Esophagus squamous epithelium (tissue), 5 donors: ENCODE results near the gene TMEM89. TPM values are rescaled to one million over a fixed set of nuclear protein-coding genes. Genes with fewer than 3 reads are reported as not detected.

Source experiments
- DNase-seq: peaks from one replicate; lab custom pipeline; 2025; lab: John Stamatoyannopoulos, UW
- H3K27ac ChIP-seq, 4 donors: fragments of 200-600 bp; sonication (generic); one replicate each; pipeline ENCODE4 v1.5.1; 2016 to 2019; ENCODE audit warnings: mild to moderate bottlenecking in 1 of 4
- H3K27me3 ChIP-seq, 4 donors: fragments of 200-600 bp; sonication (generic); 1 replicate in 3 of 4; 2 replicates in 1 of 4; pipeline versions ENCODE4 v1.5.1 to v1.6.0; 2017 to 2021; ENCODE audit warnings: antibody characterized with exemption in 1 of 4
- H3K36me3 ChIP-seq, 3 donors: fragments of 200-600 bp; sonication (generic); one replicate each; pipeline ENCODE4 v1.5.1; 2016 to 2019
- H3K4me1 ChIP-seq, 3 donors: fragments of 200-600 bp; sonication (generic); one replicate each; pipeline ENCODE4 v1.5.1; 2017 to 2019
- H3K4me3 ChIP-seq, 4 donors: fragments of 200-600 bp; sonication (generic); 1 replicate in 3 of 4; 2 replicates in 1 of 4; pipeline ENCODE4 v1.5.1; 2016 to 2019; ENCODE audit warnings: mild to moderate bottlenecking in 2 of 4, moderate library complexity in 1 of 4
- H3K9me3 ChIP-seq, 3 donors: fragments of 200-600 bp; sonication (generic); one replicate each; pipeline ENCODE4 v1.5.1; 2016 to 2019
- POLR2A ChIP-seq, 4 donors: fragments of 450-650 bp; IDR thresholded peaks; one replicate each; pipeline ENCODE4 v1.6.1; 2017; ENCODE audit warnings: antibody characterized with exemption in 4 of 4, mild to moderate bottlenecking in 4 of 4, moderate library complexity in 3 of 4
- WGBS, 2 donors: methylation state at CpG; one replicate each; pipeline ENCODE4 v1.1.5; 2018; 5-methylcytosine and 5-hydroxymethylcytosine counted together
- intact Hi-C: fragments of 100-400 bp; cut with DNase I; formaldehyde crosslinking; loops from one replicate; pipeline ENCODE4 v1.15.0; 2022
- total RNA-seq, 4 donors: library from RNA; depleted of rRNA; stranded (reverse); fragments of >200 nt; gene quantifications; one replicate each; pipeline ENCODE4 v1.1.0, GENCODE V29; 2016
- TF ChIP-seq, protein P1 (sequence below), 6 experiments: fragments of 450-650 bp in 4 of 6; fragments of 200-600 bp in 2 of 6; sonication (generic) in 2 of 6; IDR thresholded peaks; one replicate each; pipeline ENCODE4 v1.5.1; 2016 to 2019; ENCODE audit warnings: antibody characterized with exemption in 6 of 6, mild to moderate bottlenecking in 4 of 6, moderate library complexity in 4 of 6
- donor health status: DM: yes; HTN: yes; CAD: no.

TMEM89 gene, protein sequence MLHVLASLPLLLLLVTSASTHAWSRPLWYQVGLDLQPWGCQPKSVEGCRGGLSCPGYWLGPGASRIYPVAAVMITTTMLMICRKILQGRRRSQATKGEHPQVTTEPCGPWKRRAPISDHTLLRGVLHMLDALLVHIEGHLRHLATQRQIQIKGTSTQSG
- total RNA-seq, result not detected

DNA sequence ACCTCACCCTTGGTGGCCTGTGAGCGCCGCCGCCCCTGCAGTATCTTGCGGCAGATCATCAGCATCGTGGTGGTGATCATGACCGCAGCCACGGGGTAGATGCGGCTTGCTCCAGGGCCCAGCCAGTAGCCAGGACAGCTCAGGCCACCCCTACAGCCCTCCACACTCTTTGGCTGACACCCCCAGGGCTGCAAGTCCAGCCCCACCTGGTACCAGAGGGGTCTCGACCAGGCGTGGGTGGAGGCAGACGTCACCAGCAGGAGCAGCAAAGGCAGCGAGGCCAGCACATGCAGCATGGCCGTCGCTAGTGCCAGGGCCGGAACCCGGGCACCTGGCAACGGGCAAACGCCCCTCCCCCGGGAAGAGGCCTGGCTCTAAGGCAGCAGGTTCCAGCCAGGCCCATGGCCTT lies at the start of gene TMEM89:
TMEM89 (minus strand) TSS at position 309 of the 409 bp plus-strand sequence; CDS start at position 296, 13 bp downstream.
- Histone ChIP-seq H3K36me3 (peaks cover 0 to 15% (median 3%) of the 10 kb centered on the region in 3 donors), H3K4me3 (no peak within 1 kb of the TSS), H3K9me3 (peaks cover 0 to 22% (median 13%) of the 10 kb centered on the region in 3 donors), H3K27ac (no peak within 1 kb of the TSS), H3K27me3 (no peaks in the 10 kb centered on the region), H3K4me1 (no peaks in the 10 kb centered on the region)
- no peak for TF ChIP-seq POLR2A (IDR thresholded peaks at IDR 0.05)
- TF ChIP-seq, protein P1, sequence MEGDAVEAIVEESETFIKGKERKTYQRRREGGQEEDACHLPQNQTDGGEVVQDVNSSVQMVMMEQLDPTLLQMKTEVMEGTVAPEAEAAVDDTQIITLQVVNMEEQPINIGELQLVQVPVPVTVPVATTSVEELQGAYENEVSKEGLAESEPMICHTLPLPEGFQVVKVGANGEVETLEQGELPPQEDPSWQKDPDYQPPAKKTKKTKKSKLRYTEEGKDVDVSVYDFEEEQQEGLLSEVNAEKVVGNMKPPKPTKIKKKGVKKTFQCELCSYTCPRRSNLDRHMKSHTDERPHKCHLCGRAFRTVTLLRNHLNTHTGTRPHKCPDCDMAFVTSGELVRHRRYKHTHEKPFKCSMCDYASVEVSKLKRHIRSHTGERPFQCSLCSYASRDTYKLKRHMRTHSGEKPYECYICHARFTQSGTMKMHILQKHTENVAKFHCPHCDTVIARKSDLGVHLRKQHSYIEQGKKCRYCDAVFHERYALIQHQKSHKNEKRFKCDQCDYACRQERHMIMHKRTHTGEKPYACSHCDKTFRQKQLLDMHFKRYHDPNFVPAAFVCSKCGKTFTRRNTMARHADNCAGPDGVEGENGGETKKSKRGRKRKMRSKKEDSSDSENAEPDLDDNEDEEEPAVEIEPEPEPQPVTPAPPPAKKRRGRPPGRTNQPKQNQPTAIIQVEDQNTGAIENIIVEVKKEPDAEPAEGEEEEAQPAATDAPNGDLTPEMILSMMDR (IDR thresholded peaks at IDR 0.05), result no peak
- 100% methylated on average over 4 to 5 of the region's 19 CpGs for WGBS, 2 donors
- DNase-seq, result no peak
- intact Hi-C loops, result no loop called here

DNA sequence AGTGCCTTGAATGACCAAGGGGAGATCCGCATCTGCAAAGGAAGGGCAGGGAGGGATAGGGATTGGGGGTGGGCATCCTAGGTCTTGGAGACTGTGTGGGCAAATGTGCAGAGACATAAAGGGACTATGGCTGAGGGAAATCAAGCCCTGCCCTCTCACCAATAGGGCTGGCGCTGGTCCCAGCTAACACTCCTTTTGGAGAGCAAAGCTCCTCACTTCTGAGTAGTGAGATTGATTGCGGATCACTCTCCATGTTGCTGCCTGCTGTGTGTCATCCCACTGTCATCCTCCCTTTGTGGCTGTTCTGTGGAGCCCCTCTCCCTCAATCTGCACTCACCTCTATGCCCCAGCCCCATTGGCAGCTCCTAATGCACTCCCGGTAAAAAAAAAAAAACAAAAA lies 43.4 kb upstream of the TMEM89 start:
- Histone ChIP-seq H3K4me1 (peaks cover 22 to 34% (median 26%) of the 10 kb centered on the region in 3 donors), H3K36me3 (no peaks in the 10 kb centered on the region), H3K4me3 (no peak overlapping the region), H3K9me3 (no peaks in the 10 kb centered on the region), H3K27me3 (peaks cover 0 to 44% (median 2%) of the 10 kb centered on the region in 4 donors), H3K27ac (no peak overlapping the region)
- intact Hi-C loops, result no loop called here
- 64 to 79% methylated on average over 3 to 4 of the region's 4 CpGs for WGBS, 2 donors
- DNase-seq, result no peak
- TF ChIP-seq, protein P1 (IDR thresholded peaks at IDR 0.05), result no peak
- TF ChIP-seq POLR2A (IDR thresholded peaks at IDR 0.05), result no peak

DNA sequence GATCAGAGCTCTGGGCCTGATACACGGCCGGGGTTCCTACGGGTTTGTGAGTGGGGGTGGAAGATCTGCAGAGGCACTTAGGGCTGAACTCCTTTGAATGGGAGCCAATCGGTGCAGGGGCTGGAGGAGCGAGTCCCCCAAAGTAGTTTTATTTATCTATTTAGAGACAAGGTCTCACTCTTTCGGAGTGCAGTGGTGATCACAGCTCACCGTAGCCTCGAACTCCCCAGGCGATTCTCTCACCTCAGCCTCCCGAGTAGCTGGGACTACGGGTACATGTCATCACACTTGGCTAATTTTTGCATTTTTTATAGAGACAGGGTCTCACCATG lies 42.7 kb upstream of the TMEM89 start:
- TF ChIP-seq, protein P1 (IDR thresholded peaks at IDR 0.05), result peak in 1 of 6 experiments; percentile 16
- no peak for TF ChIP-seq POLR2A (IDR thresholded peaks at IDR 0.05)
- peak overlapping the region in 1 of 4 donors; percentile 73 for H3K4me3 ChIP-seq
- peaks cover 22 to 34% (median 26%) of the 10 kb centered on the region in 3 donors for H3K4me1 ChIP-seq
- no peak for DNase-seq
- no peaks in the 10 kb centered on the region for H3K36me3 ChIP-seq
- intact Hi-C loops, result no loop called here
- peaks cover 0 to 50% (median 2%) of the 10 kb centered on the region in 4 donors for H3K27me3 ChIP-seq
- no peaks in the 10 kb centered on the region for H3K9me3 ChIP-seq
- H3K27ac ChIP-seq, result peak overlapping the region in 2 of 4 donors; percentile 74 to 87
- 47 to 64% methylated on average over 10 of the region's 11 CpGs for WGBS, 2 donors

DNA sequence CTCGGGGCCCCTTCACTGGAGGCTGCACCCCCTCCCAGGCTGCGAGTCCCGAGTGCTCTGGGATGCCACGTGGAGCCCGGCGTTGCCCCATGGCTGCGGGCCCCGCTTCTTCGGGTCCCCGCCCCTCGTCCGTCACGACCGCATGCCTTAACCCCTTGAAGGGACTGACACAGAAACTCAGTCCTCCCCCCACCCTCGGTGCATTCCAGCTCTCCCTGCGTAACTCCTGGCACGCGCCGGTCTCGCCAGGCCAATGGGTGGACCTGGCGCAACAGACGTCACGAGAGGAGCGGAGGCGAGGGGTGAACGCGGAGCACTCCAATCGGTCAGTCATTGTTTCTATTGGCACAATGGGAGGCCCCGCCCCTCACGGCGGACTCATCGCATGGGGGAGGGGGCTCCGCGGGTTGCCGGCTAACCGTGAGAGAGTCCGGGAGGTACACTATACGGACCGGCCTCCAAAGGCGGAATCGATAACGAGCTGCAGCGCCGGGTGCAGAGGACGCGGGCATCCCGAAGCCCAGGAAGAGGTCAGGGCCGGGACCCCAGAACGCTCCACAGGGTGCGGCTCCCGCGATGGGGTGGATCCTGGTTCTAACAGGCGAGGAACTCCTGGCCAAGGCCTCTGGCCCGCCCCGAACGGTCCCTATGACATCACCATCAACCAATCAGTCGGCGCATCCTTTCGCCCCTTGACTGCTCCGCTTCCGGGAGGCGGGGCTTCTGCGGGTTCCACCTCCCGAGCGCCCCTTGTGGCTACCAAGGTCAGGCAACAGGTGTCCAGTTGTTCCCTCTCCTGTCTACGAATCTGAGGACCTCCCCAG lies 42.1 kb upstream of the TMEM89 start:
- peak in 1 of 4 donors; percentile 50 for TF ChIP-seq POLR2A (IDR thresholded peaks at IDR 0.05)
- TF ChIP-seq, protein P1 (IDR thresholded peaks at IDR 0.05), result peak; percentile 55 to 81 (median 59)
- intact Hi-C loops, result no loop called here

More for the DNA sequence above, 42.1 kb upstream of the TMEM89 start:
- H3K36me3 ChIP-seq, result no peaks in the 10 kb centered on the region
- H3K27me3 ChIP-seq, result peaks cover 0 to 56% (median 2%) of the 10 kb centered on the region in 4 donors
- WGBS, 2 donors, result 0% methylated on average over 2 to 17 of the region's 66 CpGs
- peak overlapping the region; percentile 34 to 73 (median 54) for H3K4me3 ChIP-seq
- H3K27ac ChIP-seq, result peak overlapping the region; percentile 56 to 87 (median 72)
- no peaks in the 10 kb centered on the region for H3K9me3 ChIP-seq
- H3K4me1 ChIP-seq, result peaks cover 22 to 34% (median 26%) of the 10 kb centered on the region in 3 donors
- peak; percentile 63 for DNase-seq
